HepG2 (cell line): Measurements from ENCODE around the gene CSRNP3.

Experiments
- EEA1 ChIP-seq: sonication (generic); formaldehyde crosslinking; IDR thresholded peaks from 2 replicates; pipeline ENCODE4 v1.5.1; 2020; ENCODE audit warnings: mild to moderate bottlenecking, missing genetic modification reagents, borderline replicate concordance
- EP300 ChIP-seq, 3 experiments: sonication (generic) in 1 of 3; formaldehyde crosslinking in 1 of 3; IDR thresholded peaks; 2 replicates each; pipeline versions ENCODE4 v1.5.1 to v1.6.1; 2011 to 2020; ENCODE audit warnings: low read depth in 2 of 3, low read length in 2 of 3, borderline replicate concordance in 1 of 3, improper control_type of control experiment in 1 of 3, mild to moderate bottlenecking in 1 of 3, missing genetic modification reagents in 1 of 3, moderate library complexity in 1 of 3
- HHEX ChIP-seq: IDR thresholded peaks from 2 replicates; pipeline ENCODE4 v1.6.1; 2016; ENCODE audit warnings: control low read depth
- PREB ChIP-seq: sonication (generic); formaldehyde crosslinking; IDR thresholded peaks from 2 replicates; pipeline ENCODE4 v1.4.0; 2020; ENCODE audit warnings: missing genetic modification reagents
- SATB2 ChIP-seq: sonication (generic); formaldehyde crosslinking; IDR thresholded peaks from 2 replicates; pipeline ENCODE4 v1.5.0; 2020; ENCODE audit warnings: missing genetic modification reagents
- TAF15 ChIP-seq: fragments of 200-400 bp; formaldehyde crosslinking; IDR thresholded peaks from one replicate; pipeline ENCODE4 v1.6.1; 2018; ENCODE audit warnings: mild to moderate bottlenecking, low read depth, low read length; ENCODE audit not compliant: poor library complexity, severe bottlenecking
- TCF7L2 ChIP-seq: IDR thresholded peaks from 2 replicates; pipeline ENCODE4 v1.6.1; 2011; ENCODE audit warnings: mild to moderate bottlenecking, low read depth, low read length, moderate library complexity
- ZBTB44 ChIP-seq: sonication (generic); formaldehyde crosslinking; IDR thresholded peaks from 2 replicates; pipeline ENCODE4 v1.4.0; 2020; ENCODE audit warnings: missing genetic modification reagents
- ZNF556 ChIP-seq: sonication (generic); formaldehyde crosslinking; IDR thresholded peaks from 2 replicates; pipeline ENCODE4 v1.4.0; 2020; ENCODE audit warnings: mild to moderate bottlenecking, missing genetic modification reagents, borderline replicate concordance

GRCh38 chr2:165500816-165501215 lies 31.3 kb downstream of the CSRNP3 start:
- TF ChIP-seq PREB (no peak), SATB2 (CRISPR knock-in tag) (no peak), HHEX (CRISPR knock-in tag) (no peak), TCF7L2 (no peak), ZNF556 (CRISPR knock-in tag) (no peak), EP300 (IDR thresholded peaks at IDR 0.05; ENCODE audit: low read depth in 2 of 2, low read length in 2 of 2) (no peak), EP300 (CRISPR knock-in tag; IDR thresholded peaks at IDR 0.05; ENCODE audit: borderline replicate concordance) (no peak), TAF15 (no peak), ZBTB44 (CRISPR knock-in tag) (no peak), EEA1 (no peak)
